ENCODE measurements around the gene STAG3. TPM values are rescaled to one million over a fixed set of nuclear protein-coding genes. Genes with fewer than 3 reads are reported as not detected.

The STAG3 gene
- total and polyA plus RNA-seq, 9 of the 15 experiments (the other 6 are each of a cell fraction or from before 2014, with no cell fraction given): 0.54 to 2.5 (median 1.7) TPM

GRCh38 chr7:100159099-100159623 lies 18.6 kb upstream of the STAG3 start:
- Histone ChIP-seq H3K9me1 (ENCODE audit: control insufficient read depth, insufficient read depth, low read length) (no peaks in the 10 kb centered on the region), H3K4me1 (replicated peaks in 1 of 2; ENCODE audit: control insufficient read depth in 2 of 2, insufficient read depth in 2 of 2, low read length in 2 of 2) (peaks cover 36 to 67% of the 10 kb centered on the region in 2 experiments), H3K9ac (ENCODE audit: insufficient read depth in 1 of 2, low read depth in 2 of 2, low read length in 2 of 2) (peak overlapping the region; percentile 90 to 98), H3K27ac (ENCODE audit: extremely low read depth, low read depth, low read length) (peak overlapping the region; percentile 91), H2AFZ (ENCODE audit: low read depth, low read length) (peak overlapping the region; percentile 84), H3K4me3 (peak overlapping the region; percentile 99), H3K79me2 (ENCODE audit: control insufficient read depth, insufficient read depth, low read length) (peaks cover 30% of the 10 kb centered on the region), H3K27me3 (ENCODE audit: control insufficient read depth in 2 of 2, insufficient read depth in 2 of 2, low read length in 2 of 2) (no peaks in the 10 kb centered on the region), H3K36me3 (ENCODE audit: control insufficient read depth, insufficient read depth, low read length) (peaks cover 29% of the 10 kb centered on the region), H4K20me1 (replicated peaks; ENCODE audit: control insufficient read depth, insufficient read depth, low read length) (peaks cover 10% of the 10 kb centered on the region), H3K9me3 (replicated peaks; ENCODE audit: control insufficient read depth, insufficient read depth, low read depth, low read length) (no peaks in the 10 kb centered on the region), H3K4me2 (ENCODE audit: insufficient read depth, low read length) (peak overlapping the region; percentile 89)
- DNase-seq (ENCODE audit: extremely low read depth in 1 of 4, low spot score in 3 of 4) (peak in 3 of 4 experiments; percentile 26 to 65 (median 28)), ATAC-seq (no peak), FAIRE-seq (peak; percentile 44)
- WGBS (ENCODE audit: insufficient coverage, low coverage, missing lambda C conversion rate): 34% methylated on average over 7 of the region's 7 CpGs
- ChIA-PET POLR2A (interaction anchor here (0.7 to 1.6 kb wide), 5 partner anchors 8 to 63 kb away, joined by 3 to 6 read pairs (median 3); partner anchors contain the start of gene LAMTOR4), CTCF (ENCODE audit: low intra/inter-chr PET ratio) (interaction anchor here (0.6 kb wide), 1 partner anchor 11 kb away, joined by 5 read pairs; no protein-coding TSS in a partner anchor)
- intact Hi-C loops (cut with micrococcal nuclease) (loop anchor here (5.0 kb wide), 1 partner anchor 113 kb away; no protein-coding TSS in a partner anchor), in situ Hi-C loops (cut with MboI) (no loop called here)
- TSS peak; percentile 91 for BruUV-seq (replicated peaks)
- TF ChIP-seq TAF9B (IDR thresholded peaks at IDR 0.05; ENCODE audit: partially characterized antibody) (no peak), HOMEZ (CRISPR knock-in tag; IDR thresholded peaks at IDR 0.05) (no peak), ARID2 (IDR thresholded peaks at IDR 0.05) (no peak), HNRNPUL1 (IDR thresholded peaks at IDR 0.05; ENCODE audit: low read length) (no peak), ELK3 (CRISPR knock-in tag; IDR thresholded peaks at IDR 0.05) (no peak), RB1 (IDR thresholded peaks at IDR 0.05; ENCODE audit: low read depth) (no peak), ZNF197 (CRISPR knock-in tag; IDR thresholded peaks at IDR 0.05; ENCODE audit: low read depth) (peak; percentile 37; the same call in 1 of the 2 replicates), ZBTB33 (CRISPR knock-in tag; IDR thresholded peaks at IDR 0.05) (no peak), C11orf30 (IDR thresholded peaks at IDR 0.05; ENCODE audit: low read depth) (no peak), MCM5 (IDR thresholded peaks at IDR 0.05; ENCODE audit: low read depth) (no peak), HCFC1 (IDR thresholded peaks at IDR 0.05; ENCODE audit: low read depth, low read length) (no peak), NFATC3 (IDR thresholded peaks at IDR 0.05) (0 out of 2 replicates have a peak, but pooled peaks have one; percentile 31), DLX4 (CRISPR knock-in tag; IDR thresholded peaks at IDR 0.05) (no peak), RUNX1 (IDR thresholded peaks at IDR 0.05; ENCODE audit: low read depth) (no peak), TGIF2 (CRISPR knock-in tag; IDR thresholded peaks at IDR 0.05) (no peak), YY1 (IDR thresholded peaks at IDR 0.05; ENCODE audit: borderline replicate concordance in 1 of 3, control insufficient read depth in 1 of 3, extremely low read depth in 1 of 3, insufficient read depth in 3 of 3, insufficient read length in 1 of 3, insufficient replicate concordance in 2 of 3, low read depth in 1 of 3, low read length in 2 of 3) (peak in 1 of 3 experiments; percentile 55), MAFK (IDR thresholded peaks at IDR 0.05; ENCODE audit: low read length) (no peak)

Measured in K562 (cell line).